Keratinocyte (primary cell): ENCODE data around the gene SERGEF. TPM values are rescaled to one million over a fixed set of nuclear protein-coding genes. Genes with fewer than 3 reads are reported as not detected.

Source experiments
- DNase-seq: peaks from one replicate; pipeline ENCODE4 v3.0.0-alpha.2; 2011; ENCODE audit warnings: low read depth, missing footprints, low spot score
- FAIRE-seq: peaks from 2 replicates; lab custom pipeline; 2011; peaks lifted over from hg19 to GRCh38; lab: Jason Lieb, UNC
- H2AFZ ChIP-seq: 2 replicates; pipeline ENCODE4 v1.6.0; 2012; ENCODE audit warnings: low read length, control low read depth, inconsistent platforms; ENCODE audit not compliant: control insufficient read depth
- H3K27ac ChIP-seq: 2 replicates; pipeline ENCODE4 v1.5.1; 2011; ENCODE audit warnings: low read length; ENCODE audit not compliant: control insufficient read depth, insufficient read depth
- H3K27me3 ChIP-seq: 3 replicates; pipeline ENCODE4 v1.6.0; 2011; ENCODE audit warnings: low read length; ENCODE audit not compliant: control insufficient read depth, insufficient read depth; ENCODE audit errors: extremely low read depth
- H3K36me3 ChIP-seq, 2 experiments: 2 replicates in 1 of 2; 3 replicates in 1 of 2; pipeline ENCODE4 v1.5.1; 2011; ENCODE audit warnings: low read length in 2 of 2, mild to moderate bottlenecking in 1 of 2; ENCODE audit not compliant: control insufficient read depth in 2 of 2, insufficient read depth in 2 of 2; ENCODE audit errors: extremely low read depth in 1 of 2
- H3K4me1 ChIP-seq: 3 replicates; pipeline ENCODE4 v1.5.1; 2011; ENCODE audit warnings: low read length; ENCODE audit not compliant: control insufficient read depth, insufficient read depth; ENCODE audit errors: extremely low read depth
- H3K4me2 ChIP-seq: 3 replicates; pipeline ENCODE4 v1.6.0; 2011; ENCODE audit warnings: low read depth, low read length; ENCODE audit not compliant: control insufficient read depth, insufficient read depth; ENCODE audit errors: extremely low read depth
- H3K4me3 ChIP-seq, 3 experiments: fragments of 200-600 bp in 1 of 3; sonication (generic) in 1 of 3; 2 replicates in 2 of 3; 3 replicates in 1 of 3; pipeline ENCODE4 v1.5.1; 2011 to 2016; ENCODE audit warnings: low read length in 3 of 3, mild to moderate bottlenecking in 3 of 3, control low read depth in 2 of 3, inconsistent platforms in 1 of 3, low read depth in 1 of 3, mixed read lengths in 1 of 3, mixed run types in 1 of 3, moderate library complexity in 1 of 3; ENCODE audit not compliant: control insufficient read depth in 2 of 3, insufficient read depth in 2 of 3; ENCODE audit errors: extremely low read depth in 1 of 3
- H3K79me2 ChIP-seq: 2 replicates; pipeline ENCODE4 v1.6.0; 2012; ENCODE audit warnings: low read length; ENCODE audit not compliant: control insufficient read depth, insufficient read depth
- H3K9ac ChIP-seq: 3 replicates; pipeline ENCODE4 v1.6.0; 2011; ENCODE audit warnings: low read length; ENCODE audit not compliant: control insufficient read depth, insufficient read depth; ENCODE audit errors: extremely low read depth
- H3K9me1 ChIP-seq: 3 replicates; pipeline ENCODE4 v1.6.0; 2011; ENCODE audit warnings: low read length; ENCODE audit not compliant: control insufficient read depth, insufficient read depth; ENCODE audit errors: extremely low read depth
- H3K9me3 ChIP-seq: 2 replicates; pipeline ENCODE4 v1.5.1; 2012; ENCODE audit warnings: low read depth, low read length; ENCODE audit not compliant: control insufficient read depth
- H4K20me1 ChIP-seq: 3 replicates; pipeline ENCODE4 v1.6.0; 2011; ENCODE audit warnings: low read length; ENCODE audit not compliant: control insufficient read depth, insufficient read depth; ENCODE audit errors: extremely low read depth
- CTCF ChIP-seq, 3 experiments: IDR thresholded peaks in 1 of 3; conservative IDR thresholded peaks in 1 of 3; optimal IDR thresholded peaks in 1 of 3; 2 replicates in 2 of 3; 3 replicates in 1 of 3; pipeline versions ENCODE3 to v1.5.1; 2011; ENCODE audit warnings: low read length in 3 of 3, mild to moderate bottlenecking in 3 of 3, moderate library complexity in 2 of 3, control low read depth in 1 of 3, inconsistent platforms in 1 of 3; ENCODE audit not compliant: insufficient read depth in 2 of 3; ENCODE audit errors: extremely low read depth in 1 of 3
- EZH2 ChIP-seq: IDR thresholded peaks from one replicate; pipeline ENCODE4 v1.6.1; 2012; ENCODE audit warnings: inconsistent platforms, mild to moderate bottlenecking, low read length, moderate library complexity
- dilution Hi-C: fragments of 300-500 bp; cut with MboI; formaldehyde crosslinking; loops from one replicate; pipeline ENCODE4 v1.7.0; 2020; ENCODE audit warnings: low sequenced_read_pairs; ENCODE audit not compliant: extremely low pct_ligation_motif_present
- polyA plus RNA-seq, 5 experiments: library from polyadenylated mRNA; depleted of rRNA in 3 of 5; stranded (reverse) in 3 of 5; stranded (forward) in 1 of 5; unstranded in 1 of 5; fragments of >200 nt; gene quantifications; 1 replicate in 1 of 5; 2 replicates in 3 of 5; 3 replicates in 1 of 5; pipeline versions ENCODE4 v1.2.1 to v1.2.3, GENCODE V29; 2011 to 2012; ENCODE audit warnings: missing spikeins in 2 of 5, low read depth in 1 of 5, low replicate concordance in 1 of 5

Gene SERGEF
- polyA plus RNA-seq, 1 donor (not counting 4 experiments of a cell fraction or from before 2014, with no cell fraction given), result 15.6 TPM

- Histone ChIP-seq H3K9ac (no peak overlapping the region), H3K9me1 (no peaks in the 10 kb centered on the region), H3K36me3 (no peaks in the 10 kb centered on the region), H3K4me3 (no peak overlapping the region), H3K27ac (no peak overlapping the region), H3K9me3 (no peaks in the 10 kb centered on the region), H3K79me2 (no peaks in the 10 kb centered on the region), H3K27me3 (no peaks in the 10 kb centered on the region), H4K20me1 (no peaks in the 10 kb centered on the region), H3K4me2 (no peak overlapping the region), H3K4me1 (no peaks in the 10 kb centered on the region), H2AFZ (no peak overlapping the region)
- no peak for DNase-seq
- no peak for FAIRE-seq
- TF ChIP-seq EZH2 (no peak), CTCF (optimal IDR thresholded peaks at IDR 0.05 in 1 of 3, IDR thresholded peaks at IDR 0.05 in 1 of 3, conservative IDR thresholded peaks at IDR 0.05 in 1 of 3; ENCODE audit: extremely low read depth in 1 of 3, insufficient read depth in 2 of 3, low read length in 3 of 3) (peak in 2 of 3 experiments; percentile 59 to 63)
- dilution Hi-C loops, result no loop called here
Observed at GRCh38 chr11:17906436-17906835, 106.4 kb downstream of the SERGEF start.

- Histone ChIP-seq H3K27me3 (no peaks in the 10 kb centered on the region), H3K4me3 (no peak overlapping the region), H3K4me2 (no peak overlapping the region), H3K9me1 (no peaks in the 10 kb centered on the region), H3K9me3 (no peaks in the 10 kb centered on the region), H3K27ac (no peak overlapping the region), H3K79me2 (no peaks in the 10 kb centered on the region), H3K4me1 (no peaks in the 10 kb centered on the region), H4K20me1 (no peaks in the 10 kb centered on the region), H3K36me3 (no peaks in the 10 kb centered on the region), H2AFZ (no peak overlapping the region), H3K9ac (no peak overlapping the region)
- dilution Hi-C loops, result no loop called here
- FAIRE-seq (no peak), DNase-seq (no peak)
- TF ChIP-seq EZH2, result no peak
- no peak for TF ChIP-seq CTCF (optimal IDR thresholded peaks at IDR 0.05 in 1 of 3, IDR thresholded peaks at IDR 0.05 in 1 of 3, conservative IDR thresholded peaks at IDR 0.05 in 1 of 3; ENCODE audit: extremely low read depth in 1 of 3, insufficient read depth in 2 of 3, low read length in 3 of 3)
Observed at GRCh38 chr11:17905477-17905876, 107.4 kb downstream of the SERGEF start.
